Naive thymus-derived CD4-positive, alpha-beta T cell (primary cell): Measurements from ENCODE around the gene SNX27. TPM values are rescaled to one million over a fixed set of nuclear protein-coding genes. Genes with fewer than 3 reads are reported as not detected.

Experiments used
- ATAC-seq: fragments of 150-1000 bp; cut with Tn5 transposase; 2 replicates; pipeline ENCODE4 v1.10.0; 2021; ENCODE audit warnings: mild to moderate bottlenecking, moderate library complexity
- CTCF ChIA-PET: fragments of 350-600 bp; sonication (Branson Sonifier 250); formaldehyde crosslinking; loops from one replicate; lab custom pipeline; 2021; ENCODE audit warnings: antibody characterized with exemption; lab: Charles Lee
- POLR2A ChIA-PET: fragments of 350-600 bp; sonication (Branson Sonifier 250); formaldehyde crosslinking; loops from one replicate; lab custom pipeline; 2021; ENCODE audit warnings: antibody characterized with exemption, inconsistent platforms; lab: Charles Lee
- DNase-seq, 9 donors: peaks; one replicate each; pipeline versions ENCODE4 v3.0.0 to v3.0.0-alpha.2; 2020 to 2022; ENCODE audit warnings: mixed read lengths in 1 of 9
- H3K27ac ChIP-seq: one replicate; pipeline ENCODE4 v1.7.0; 2013; ENCODE audit warnings: mild to moderate bottlenecking, low read depth, low read length, moderate library complexity
- H3K27me3 ChIP-seq, 2 donors: one replicate each; pipeline ENCODE4 v1.7.0; 2013; ENCODE audit warnings: low read length in 2 of 2, mild to moderate bottlenecking in 2 of 2, moderate library complexity in 2 of 2; ENCODE audit not compliant: control insufficient read depth in 2 of 2, insufficient read depth in 2 of 2
- H3K36me3 ChIP-seq, 3 experiments: 1 replicate in 2 of 3; 2 replicates in 1 of 3; pipeline ENCODE4 v1.7.0; 2013; ENCODE audit warnings: low read length in 3 of 3, mild to moderate bottlenecking in 3 of 3, moderate library complexity in 1 of 3; ENCODE audit not compliant: insufficient read depth in 3 of 3, control insufficient read depth in 2 of 3
- H3K4me1 ChIP-seq, 2 donors: one replicate each; pipeline ENCODE4 v1.7.0; 2013; ENCODE audit warnings: low read length in 2 of 2, mild to moderate bottlenecking in 2 of 2, moderate library complexity in 1 of 2; ENCODE audit not compliant: control insufficient read depth in 2 of 2, insufficient read depth in 2 of 2
- H3K4me3 ChIP-seq: 2 replicates; pipeline ENCODE4 v1.7.0; 2013; ENCODE audit warnings: mild to moderate bottlenecking, low read length
- H3K9me3 ChIP-seq, 3 experiments: 1 replicate in 2 of 3; 2 replicates in 1 of 3; pipeline ENCODE4 v1.7.0; 2013; ENCODE audit warnings: low read length in 3 of 3; ENCODE audit not compliant: control insufficient read depth in 2 of 3
- H3K27ac Mint-ChIP-seq, 9 donors: one replicate each; pipeline ENCODE4 v1.8.0; 2020 to 2022; ENCODE audit warnings: mixed read lengths in 9 of 9, mild to moderate bottlenecking in 8 of 9, moderate library complexity in 5 of 9, inconsistent platforms in 2 of 9
- H3K27me3 Mint-ChIP-seq, 5 donors: one replicate each; pipeline ENCODE4 v1.8.0; 2021 to 2022; ENCODE audit warnings: mixed read lengths in 5 of 5, mild to moderate bottlenecking in 1 of 5
- H3K36me3 Mint-ChIP-seq, 5 donors: one replicate each; pipeline ENCODE4 v1.8.0; 2020 to 2022; ENCODE audit warnings: mixed read lengths in 5 of 5, mild to moderate bottlenecking in 3 of 5, inconsistent platforms in 1 of 5
- H3K4me1 Mint-ChIP-seq, 7 donors: one replicate each; pipeline ENCODE4 v1.8.0; 2020 to 2022; ENCODE audit warnings: mixed read lengths in 7 of 7, mild to moderate bottlenecking in 3 of 7, inconsistent platforms in 1 of 7
- H3K4me3 Mint-ChIP-seq, 10 donors: one replicate each; pipeline ENCODE4 v1.8.0; 2020 to 2022; ENCODE audit warnings: mild to moderate bottlenecking in 10 of 10, mixed read lengths in 10 of 10, moderate library complexity in 6 of 10, inconsistent platforms in 2 of 10
- H3K9me3 Mint-ChIP-seq, 11 donors: one replicate each; pipeline ENCODE4 v1.8.0; 2020 to 2022; ENCODE audit warnings: mixed read lengths in 11 of 11, mild to moderate bottlenecking in 4 of 11, inconsistent platforms in 1 of 11, moderate library complexity in 1 of 11
- intact Hi-C, 2 donors: fragments of 100-400 bp; cut with micrococcal nuclease; formaldehyde crosslinking; loops; one replicate each; pipeline ENCODE4 v1.15.1; 2023
- polyA plus RNA-seq, 2 donors: library from polyadenylated mRNA; unstranded; fragments of 300-500 nt; fragmentation: Illumina TruSeq; gene quantifications; one replicate each; pipeline ENCODE4 v1.2.3, GENCODE V29; 2021
- total RNA-seq, 6 experiments: library from RNA in 5 of 6; stranded (reverse) in 5 of 6; gene quantifications; 1 replicate in 5 of 6; 2 replicates in 1 of 6; pipeline ENCODE4 v1.2.3 and lab custom pipeline; 2021 to 2026

Gene SNX27
- total and polyA plus RNA-seq, 7 experiments from 2014 or later: 11.7 to 42.1 (median 28.5) TPM

- H3K36me3 ChIP-seq: peaks cover 0 to 5% (median 0%) of the 10 kb centered on the region in 3 experiments
- no peak overlapping the region for H3K4me3 ChIP-seq
- no peak overlapping the region for H3K4me3 Mint-ChIP-seq
- no peaks in the 10 kb centered on the region for H3K4me1 ChIP-seq
- DNase-seq (no peak), ATAC-seq (no peak)
- H3K27me3 ChIP-seq: no peaks in the 10 kb centered on the region
- no peaks in the 10 kb centered on the region for H3K9me3 ChIP-seq
- ChIA-PET CTCF (no interaction called here), POLR2A (no interaction called here)
- intact Hi-C loops: no loop called here
- H3K4me1 Mint-ChIP-seq: peaks cover 0 to 3% (median 0%) of the 10 kb centered on the region in 7 donors
- no peak overlapping the region for H3K27ac Mint-ChIP-seq
- peaks cover 0 to 1% (median 0%) of the 10 kb centered on the region in 11 donors for H3K9me3 Mint-ChIP-seq
- H3K27me3 Mint-ChIP-seq: peaks cover 0 to 7% (median 0%) of the 10 kb centered on the region in 5 donors
- H3K27ac ChIP-seq: no peak overlapping the region
- H3K36me3 Mint-ChIP-seq: peaks cover 0 to 6% (median 0%) of the 10 kb centered on the region in 5 donors
Measured at GRCh38 chr1:151583796-151584195, 28.1 kb upstream of the SNX27 start.

- no peaks in the 10 kb centered on the region for H3K27me3 ChIP-seq
- Mint-ChIP-seq H3K4me3 (no peak overlapping the region), H3K9me3 (peaks cover 0 to 1% (median 0%) of the 10 kb centered on the region in 11 donors), H3K36me3 (peaks cover 0 to 3% (median 0%) of the 10 kb centered on the region in 5 donors), H3K27me3 (peaks cover 0 to 7% (median 0%) of the 10 kb centered on the region in 5 donors), H3K27ac (no peak overlapping the region), H3K4me1 (peaks cover 0 to 2% (median 0%) of the 10 kb centered on the region in 7 donors)
- CTCF ChIA-PET: no interaction called here
- H3K9me3 ChIP-seq: no peaks in the 10 kb centered on the region
- H3K36me3 ChIP-seq: peaks cover 0 to 4% (median 0%) of the 10 kb centered on the region in 3 experiments
- DNase-seq (no peak), ATAC-seq (no peak)
- intact Hi-C loops: no loop called here
- POLR2A ChIA-PET: no interaction called here
- no peak overlapping the region for H3K4me3 ChIP-seq
- H3K27ac ChIP-seq: no peak overlapping the region
- no peaks in the 10 kb centered on the region for H3K4me1 ChIP-seq
Measured at GRCh38 chr1:151584278-151584677, 27.6 kb upstream of the SNX27 start.

GRCh38 chr1:151584780-151585179 lies 27.1 kb upstream of the SNX27 start:
- intact Hi-C loops: no loop called here
- no peak for ATAC-seq

GRCh38 chr1:151585622-151586021 lies 26.2 kb upstream of the SNX27 start:
- no peaks in the 10 kb centered on the region for H3K4me1 ChIP-seq
- Mint-ChIP-seq H3K9me3 (peaks cover 0 to 6% (median under 1%) of the 10 kb centered on the region in 11 donors), H3K27ac (no peak overlapping the region), H3K36me3 (peaks cover 0 to 2% (median 0%) of the 10 kb centered on the region in 5 donors), H3K27me3 (peaks cover 0 to 15% (median 5%) of the 10 kb centered on the region in 5 donors), H3K4me1 (no peaks in the 10 kb centered on the region), H3K4me3 (no peak overlapping the region)
- H3K9me3 ChIP-seq: no peaks in the 10 kb centered on the region
- H3K27ac ChIP-seq: no peak overlapping the region
- H3K4me3 ChIP-seq: no peak overlapping the region
- CTCF ChIA-PET: no interaction called here
- DNase-seq (no peak), ATAC-seq (no peak)
- POLR2A ChIA-PET: interaction anchor here (0.6 kb wide), 1 partner anchor 451 kb away, joined by 3 read pairs; no protein-coding TSS in a partner anchor
- H3K27me3 ChIP-seq: no peaks in the 10 kb centered on the region
- intact Hi-C loops: no loop called here
- no peaks in the 10 kb centered on the region for H3K36me3 ChIP-seq

More at GRCh38 chr1:151584780-151585179, 27.1 kb upstream of the SNX27 start:
- H3K9me3 Mint-ChIP-seq: peaks cover 0 to under 1% (median 0%) of the 10 kb centered on the region in 11 donors
- H3K27ac Mint-ChIP-seq: no peak overlapping the region
- Histone ChIP-seq H3K27ac (no peak overlapping the region), H3K9me3 (no peaks in the 10 kb centered on the region), H3K27me3 (no peaks in the 10 kb centered on the region), H3K36me3 (no peaks in the 10 kb centered on the region), H3K4me1 (no peaks in the 10 kb centered on the region), H3K4me3 (no peak overlapping the region)
- ChIA-PET CTCF (no interaction called here), POLR2A (no interaction called here)
- H3K36me3 Mint-ChIP-seq: no peaks in the 10 kb centered on the region
- H3K4me1 Mint-ChIP-seq: no peaks in the 10 kb centered on the region
- H3K4me3 Mint-ChIP-seq: no peak overlapping the region
- H3K27me3 Mint-ChIP-seq: peaks cover 0 to 11% (median under 1%) of the 10 kb centered on the region in 5 donors
- DNase-seq: no peak

GRCh38 chr1:151590961-151591360 lies 20.9 kb upstream of the SNX27 start:
- CTCF ChIA-PET: interaction anchor here (1.6 kb wide), 1 partner anchor 147 kb away, joined by 4 read pairs; no protein-coding TSS in a partner anchor

GRCh38 chr1:151593730-151594129 lies 18.1 kb upstream of the SNX27 start:
- Histone ChIP-seq H3K4me3 (no peak overlapping the region), H3K27me3 (no peaks in the 10 kb centered on the region), H3K9me3 (no peaks in the 10 kb centered on the region), H3K27ac (no peak overlapping the region), H3K36me3 (no peaks in the 10 kb centered on the region), H3K4me1 (peaks cover 0 to 6% of the 10 kb centered on the region in 2 donors)
- Mint-ChIP-seq H3K4me1 (peaks cover 2 to 17% (median 11%) of the 10 kb centered on the region in 7 donors), H3K4me3 (peak overlapping the region; percentile 18 to 83 (median 77)), H3K36me3 (peaks cover 0 to 5% (median 0%) of the 10 kb centered on the region in 5 donors), H3K27ac (peak overlapping the region in 6 of 9 donors; percentile 28 to 84 (median 61)), H3K27me3 (peaks cover 0 to 29% (median 8%) of the 10 kb centered on the region in 5 donors), H3K9me3 (peaks cover 0 to 10% (median 4%) of the 10 kb centered on the region in 11 donors)
- DNase-seq (no peak), ATAC-seq (peak; percentile 55)
- intact Hi-C loops: loop anchor here (1.0 to 5.0 kb wide), 10 partner anchors 17 to 419 kb away; partner anchors contain the start of gene RIIAD1 (in 1 of the 2)
- POLR2A ChIA-PET: interaction anchor here (0.7 to 1.1 kb wide), 2 partner anchors 17 to 295 kb away, joined by 3 to 4 read pairs; no protein-coding TSS in a partner anchor
- CTCF ChIA-PET: interaction anchor here (0.7 to 2.0 kb wide), 14 partner anchors 12 to 402 kb away, joined by 3 to 22 read pairs (median 4); no protein-coding TSS in a partner anchor

More at GRCh38 chr1:151590961-151591360, 20.9 kb upstream of the SNX27 start:
- ATAC-seq (no peak), DNase-seq (no peak)
- peaks cover 0 to 10% (median 4%) of the 10 kb centered on the region in 11 donors for H3K9me3 Mint-ChIP-seq
- no peak overlapping the region for H3K27ac Mint-ChIP-seq
- H3K9me3 ChIP-seq: no peaks in the 10 kb centered on the region
- peaks cover 2 to 17% (median 11%) of the 10 kb centered on the region in 7 donors for H3K4me1 Mint-ChIP-seq
- H3K36me3 ChIP-seq: no peaks in the 10 kb centered on the region
- no peak overlapping the region for H3K4me3 ChIP-seq
- H3K27ac ChIP-seq: no peak overlapping the region
- intact Hi-C loops: loop anchor here (5.0 kb wide), 3 partner anchors 131 to 421 kb away; partner anchors contain the start of gene RIIAD1 (in 1 of the 2)
- peaks cover 0 to 24% (median 11%) of the 10 kb centered on the region in 5 donors for H3K27me3 Mint-ChIP-seq
- peaks cover 0 to 6% of the 10 kb centered on the region in 2 donors for H3K4me1 ChIP-seq
- H3K27me3 ChIP-seq: no peaks in the 10 kb centered on the region
- POLR2A ChIA-PET: no interaction called here
- peaks cover 0 to 5% (median 0%) of the 10 kb centered on the region in 5 donors for H3K36me3 Mint-ChIP-seq
- H3K4me3 Mint-ChIP-seq: no peak overlapping the region
